ENCODE data around the gene SPESP1. TPM values are rescaled to one million over a fixed set of nuclear protein-coding genes. Genes with fewer than 3 reads are reported as not detected.

The SPESP1 gene
- polyA plus RNA-seq, 1 of the 3 experiments (the other 2 are of a cell fraction) = not detected

- Histone ChIP-seq H3K9me3 (no peaks in the 10 kb centered on the region), H3K27ac (ENCODE audit: low read depth in 2 of 2, low read length in 1 of 2) (no peak overlapping the region), H4K20me1 (ENCODE audit: insufficient read depth) (no peaks in the 10 kb centered on the region), H3K27me3 (ENCODE audit: insufficient read depth) (peaks cover 4% of the 10 kb centered on the region; the same call in 1 of the 2 replicates), H3K4me2 (no peak overlapping the region), H2AFZ (ENCODE audit: low read depth) (no peak overlapping the region), H3K4me3 (ENCODE audit: low read depth in 2 of 2, low read length in 1 of 2) (no peak overlapping the region), H3K9me2 (no peaks in the 10 kb centered on the region), H3K4me1 (ENCODE audit: control insufficient read depth in 1 of 2, insufficient read depth in 2 of 2, low read depth in 1 of 2, low read length in 1 of 2) (no peaks in the 10 kb centered on the region), H3K79me2 (ENCODE audit: insufficient read depth) (no peaks in the 10 kb centered on the region), H3K36me3 (replicated peaks in 1 of 2; ENCODE audit: control insufficient read depth in 1 of 2, insufficient read depth in 2 of 2, low read length in 1 of 2) (no peaks in the 10 kb centered on the region), H3K9ac (no peak overlapping the region), H3F3A (replicated peaks; ENCODE audit: insufficient read depth) (no peaks in the 10 kb centered on the region)
- DNase-seq = no peak
- ChIA-PET POLR2A (no interaction called here), CTCF (interaction anchor here (0.8 to 2.9 kb wide), 6 partner anchors 8 to 625 kb away, joined by 3 to 14 read pairs (median 4); no protein-coding TSS in a partner anchor)
- TF ChIP-seq RXRA (IDR thresholded peaks at IDR 0.05; ENCODE audit: borderline replicate concordance, low read depth) (no peak), SIN3A (IDR thresholded peaks at IDR 0.05; ENCODE audit: borderline replicate concordance, low read depth, low read length) (no peak), POLR2AphosphoS5 (IDR thresholded peaks at IDR 0.05; ENCODE audit: low read depth, low read length) (no peak), EP300 (IDR thresholded peaks at IDR 0.05; ENCODE audit: borderline replicate concordance in 1 of 2, low read depth in 1 of 2, low read length in 1 of 2) (no peak), FOSL2 (IDR thresholded peaks at IDR 0.05; ENCODE audit: borderline replicate concordance, low read depth) (no peak), CTCF (IDR thresholded peaks at IDR 0.05) (no peak), USF2 (IDR thresholded peaks at IDR 0.05; ENCODE audit: borderline replicate concordance, low read depth, low read length) (no peak), CHD2 (IDR thresholded peaks at IDR 0.05; ENCODE audit: low read length, partially characterized antibody) (no peak), RCOR1 (IDR thresholded peaks at IDR 0.05; ENCODE audit: low read length) (no peak)
- 68% methylated on average over 6 of the region's 6 CpGs for WGBS (ENCODE audit: low lambda C conversion rate)
Measured at GRCh38 chr15:68933001-68933400, 2.7 kb downstream of the SPESP1 start.

GRCh38 chr15:68934341-68934740, 4.0 kb downstream of the SPESP1 start:
- no peaks in the 10 kb centered on the region for H3K36me3 ChIP-seq (replicated peaks in 1 of 2; ENCODE audit: control insufficient read depth in 1 of 2, insufficient read depth in 2 of 2, low read length in 1 of 2)
- no peaks in the 10 kb centered on the region for H3K9me3 ChIP-seq
- H3K9me2 ChIP-seq = no peaks in the 10 kb centered on the region
- H3F3A ChIP-seq (replicated peaks; ENCODE audit: insufficient read depth) = no peaks in the 10 kb centered on the region
- peaks cover 4% of the 10 kb centered on the region; the same call in 1 of the 2 replicates for H3K27me3 ChIP-seq (ENCODE audit: insufficient read depth)
- ChIA-PET CTCF (interaction anchor here (1.8 to 2.9 kb wide), 3 partner anchors 9 to 97 kb away, joined by 4 to 19 read pairs (median 14); no protein-coding TSS in a partner anchor), POLR2A (no interaction called here)
- no peak overlapping the region for H3K4me2 ChIP-seq
- no peak overlapping the region for H3K9ac ChIP-seq
- no peak overlapping the region for H3K27ac ChIP-seq (ENCODE audit: low read depth in 2 of 2, low read length in 1 of 2)
- no peaks in the 10 kb centered on the region for H4K20me1 ChIP-seq (ENCODE audit: insufficient read depth)
- no peak overlapping the region for H3K4me3 ChIP-seq (ENCODE audit: low read depth in 2 of 2, low read length in 1 of 2)
- H3K4me1 ChIP-seq (ENCODE audit: control insufficient read depth in 1 of 2, insufficient read depth in 2 of 2, low read depth in 1 of 2, low read length in 1 of 2) = no peaks in the 10 kb centered on the region
- no peaks in the 10 kb centered on the region for H3K79me2 ChIP-seq (ENCODE audit: insufficient read depth)
- no peak for TF ChIP-seq FOXM1 (IDR thresholded peaks at IDR 0.05; ENCODE audit: low read depth)
- no peak for TF ChIP-seq SIN3A (IDR thresholded peaks at IDR 0.05; ENCODE audit: borderline replicate concordance, low read depth, low read length)
- TF ChIP-seq EZH2phosphoT487 (IDR thresholded peaks at IDR 0.05; ENCODE audit: borderline replicate concordance, low read depth) = no peak
- TF ChIP-seq FOSL2 (IDR thresholded peaks at IDR 0.05; ENCODE audit: borderline replicate concordance, low read depth) = no peak
- no peak for TF ChIP-seq GABPA (IDR thresholded peaks at IDR 0.05; ENCODE audit: low read depth)
- TF ChIP-seq RCOR1 (IDR thresholded peaks at IDR 0.05; ENCODE audit: low read length) = no peak
- TF ChIP-seq MXI1 (IDR thresholded peaks at IDR 0.05; ENCODE audit: low read depth, low read length) = no peak
- no peak for TF ChIP-seq POLR2AphosphoS5 (IDR thresholded peaks at IDR 0.05; ENCODE audit: low read depth, low read length)
- no peak for TF ChIP-seq CTCF (IDR thresholded peaks at IDR 0.05)
- no peak for TF ChIP-seq RXRA (IDR thresholded peaks at IDR 0.05; ENCODE audit: borderline replicate concordance, low read depth)
- TF ChIP-seq NRF1 (IDR thresholded peaks at IDR 0.05; ENCODE audit: low read depth, low read length) = no peak
- TF ChIP-seq TCF12 (IDR thresholded peaks at IDR 0.05) = no peak
- no peak for TF ChIP-seq MAX (IDR thresholded peaks at IDR 0.05; ENCODE audit: low read depth)
- TF ChIP-seq ELF1 (IDR thresholded peaks at IDR 0.05) = no peak
- no peak for TF ChIP-seq YY1 (IDR thresholded peaks at IDR 0.05; ENCODE audit: low read depth)
- no peak for TF ChIP-seq RAD21 (IDR thresholded peaks at IDR 0.05; ENCODE audit: low read length)
- no peak for TF ChIP-seq CHD2 (IDR thresholded peaks at IDR 0.05; ENCODE audit: low read length, partially characterized antibody)
- no peak for TF ChIP-seq ZBTB33 (IDR thresholded peaks at IDR 0.05; ENCODE audit: borderline replicate concordance, low read depth)
- TF ChIP-seq RFX5 (IDR thresholded peaks at IDR 0.05; ENCODE audit: low read length) = no peak
- DNase-seq = no peak
- no peak overlapping the region for H2AFZ ChIP-seq (ENCODE audit: low read depth)
